H54 (cell line): ENCODE measurements around the gene DOCK9.

ENCODE experiments used
- DNase-seq: peaks from one replicate; pipeline ENCODE4 v3.0.0; 2011; ENCODE audit warnings: low spot score, mixed read lengths; ENCODE audit not compliant: insufficient read length
- FAIRE-seq: peaks from 3 replicates; lab custom pipeline; 2011; peaks lifted over from hg19 to GRCh38; lab: Jason Lieb, UNC
- POLR2A ChIP-seq: IDR thresholded peaks from 2 replicates; pipeline ENCODE4 v1.6.1; 2011; ENCODE audit warnings: low read depth, mild to moderate bottlenecking, low read length

DOCK9 gene

DNA sequence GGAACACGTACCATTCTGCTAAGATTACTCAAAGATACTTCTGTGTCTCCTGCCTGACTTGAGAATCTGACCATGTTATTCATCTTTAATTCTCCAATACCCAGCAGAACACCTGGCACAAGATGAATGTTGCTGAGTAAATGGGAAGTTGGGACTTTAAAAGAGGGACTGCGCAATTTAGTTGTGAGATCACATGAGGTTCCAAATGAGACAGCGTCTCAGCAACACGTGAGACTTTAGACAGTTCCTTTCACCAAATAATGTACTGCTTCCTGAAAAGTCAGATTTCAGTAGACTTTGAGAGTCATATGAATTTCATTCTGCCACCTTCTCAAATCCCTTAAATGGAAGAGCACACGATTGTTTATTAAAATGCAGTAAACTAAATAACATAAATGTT is 36.7 kb downstream of the DOCK9 start:
- no peak for DNase-seq
- no peak for FAIRE-seq

DNA sequence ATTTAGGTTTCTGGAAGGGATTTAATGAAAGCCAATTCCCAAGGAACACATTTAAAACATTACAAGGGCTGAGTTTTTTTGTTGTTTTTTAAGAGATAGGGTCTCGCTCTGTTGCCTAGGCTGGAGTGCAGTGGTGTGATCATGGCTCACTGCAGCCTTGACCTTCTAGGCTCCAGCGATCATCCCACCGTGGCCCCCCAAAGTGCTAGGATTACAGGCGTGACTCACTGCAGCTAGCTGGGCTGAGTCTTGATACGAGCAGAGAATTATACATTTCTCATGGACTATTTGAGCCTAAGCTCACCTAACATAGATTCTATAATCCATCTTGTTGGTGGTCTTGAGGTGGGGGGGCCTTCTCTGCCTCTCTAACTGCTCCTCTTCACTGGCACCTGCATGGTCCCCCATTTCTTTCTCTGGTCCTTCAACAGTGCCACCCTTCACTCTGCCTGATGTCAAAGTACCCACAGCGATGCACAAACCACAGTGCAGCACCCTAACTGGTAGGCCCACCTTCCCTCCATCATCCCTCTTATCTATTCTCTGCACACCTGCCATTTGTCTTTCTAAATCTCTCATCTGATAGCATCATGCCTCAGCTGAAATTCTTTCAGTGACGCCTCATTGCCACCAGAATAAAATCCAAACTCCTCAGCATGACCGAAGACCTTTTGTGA is 37.4 kb downstream of the DOCK9 start:
- TF ChIP-seq POLR2A: no peak
- no peak for FAIRE-seq

More for the DNA sequence above, 36.7 kb downstream of the DOCK9 start:
- no peak for TF ChIP-seq POLR2A

DNA sequence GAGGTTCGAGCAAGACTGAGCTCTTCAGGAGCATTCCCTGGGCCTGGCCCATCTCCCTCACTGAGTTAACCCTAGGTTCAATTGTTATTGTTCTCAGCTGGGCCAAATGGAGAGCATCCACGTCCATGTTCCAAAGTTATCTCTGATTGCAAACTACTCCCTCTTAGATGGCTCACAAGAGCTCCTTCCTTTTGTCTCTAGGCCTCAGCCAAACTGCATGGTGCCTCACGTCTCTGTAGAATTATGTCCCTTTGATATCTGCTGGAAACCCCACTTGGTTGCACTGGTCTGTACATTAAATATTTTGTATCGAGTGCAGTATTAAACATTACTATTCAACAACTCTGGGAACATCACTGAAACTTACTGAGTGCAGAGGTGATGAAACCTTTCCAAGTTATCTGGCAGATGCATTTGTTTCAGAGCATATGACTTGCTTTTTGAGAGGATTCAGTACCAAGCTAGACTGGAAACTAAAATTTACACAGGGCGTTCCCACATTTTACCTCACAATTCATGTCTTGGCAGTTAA is 38.1 kb downstream of the DOCK9 start:
- no peak for TF ChIP-seq POLR2A
- FAIRE-seq (no peak), DNase-seq (no peak)

More for the DNA sequence above, 37.4 kb downstream of the DOCK9 start:
- DNase-seq: no peak

DNA sequence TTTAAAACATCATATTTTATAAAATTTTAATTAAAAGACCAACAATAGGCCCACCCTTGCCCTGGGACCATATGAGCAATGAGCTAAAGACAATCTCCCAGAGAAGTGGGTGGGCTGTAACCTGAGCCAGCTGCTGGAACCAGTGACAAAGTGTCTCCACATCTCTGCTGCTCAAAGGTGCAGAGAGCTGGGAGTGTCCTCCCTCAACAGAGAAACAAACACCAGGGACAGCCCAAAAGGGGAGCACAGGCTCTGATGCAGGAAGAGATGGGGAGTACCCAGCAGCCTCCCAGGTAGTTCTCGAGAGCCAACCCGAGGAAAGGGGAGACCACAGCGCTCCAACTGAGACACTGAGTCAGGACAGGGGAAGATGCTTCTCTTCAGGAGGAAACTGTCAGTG is 39.1 kb downstream of the DOCK9 start:
- DNase-seq: no peak
- no peak for TF ChIP-seq POLR2A
- no peak for FAIRE-seq

DNA sequence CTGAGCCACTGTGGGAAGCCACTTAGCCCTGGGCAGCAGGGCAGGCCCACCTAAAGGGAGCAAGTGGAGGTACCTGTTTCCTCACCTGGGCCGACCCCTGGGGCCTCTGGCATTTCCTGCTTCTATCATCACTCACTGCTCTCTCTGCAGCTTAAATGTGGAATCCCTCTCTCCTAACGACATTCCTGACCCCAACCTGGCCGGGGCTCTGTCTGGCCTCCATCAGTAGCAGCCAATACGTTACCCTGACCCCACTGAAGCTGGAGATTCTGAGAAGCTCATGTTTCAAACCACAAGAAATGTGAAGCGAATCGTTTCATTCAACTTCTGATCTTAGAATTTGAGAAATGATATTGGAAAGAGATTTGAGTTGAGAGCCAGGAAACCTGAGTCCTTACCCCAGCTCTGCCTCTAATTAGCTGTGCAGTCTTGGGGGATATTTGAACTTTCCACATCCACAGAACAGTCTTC is 39.9 kb downstream of the DOCK9 start:
- DNase-seq: no peak
- FAIRE-seq: no peak
- TF ChIP-seq POLR2A: no peak

DNA sequence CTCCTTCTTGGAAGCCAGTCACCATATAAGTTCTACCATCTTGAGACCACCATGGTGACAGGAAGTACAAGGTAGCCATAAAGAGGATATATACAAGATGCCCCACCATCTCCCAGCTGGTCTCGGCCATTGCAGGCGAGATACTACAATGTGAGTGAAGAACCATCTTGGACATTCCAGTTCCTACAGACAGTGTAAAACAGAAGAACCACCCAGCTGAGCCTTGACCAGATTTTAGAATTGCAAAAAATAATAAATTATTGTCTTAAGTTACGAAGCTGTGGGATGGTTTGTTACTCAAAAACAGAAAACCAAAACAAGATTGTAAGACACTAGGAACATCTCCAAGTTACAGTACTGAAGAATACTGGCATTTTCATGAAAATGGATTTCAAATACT is 43.6 kb downstream of the DOCK9 start:
- FAIRE-seq (peak; percentile 70), DNase-seq (no peak)
- no peak for TF ChIP-seq POLR2A

DNA sequence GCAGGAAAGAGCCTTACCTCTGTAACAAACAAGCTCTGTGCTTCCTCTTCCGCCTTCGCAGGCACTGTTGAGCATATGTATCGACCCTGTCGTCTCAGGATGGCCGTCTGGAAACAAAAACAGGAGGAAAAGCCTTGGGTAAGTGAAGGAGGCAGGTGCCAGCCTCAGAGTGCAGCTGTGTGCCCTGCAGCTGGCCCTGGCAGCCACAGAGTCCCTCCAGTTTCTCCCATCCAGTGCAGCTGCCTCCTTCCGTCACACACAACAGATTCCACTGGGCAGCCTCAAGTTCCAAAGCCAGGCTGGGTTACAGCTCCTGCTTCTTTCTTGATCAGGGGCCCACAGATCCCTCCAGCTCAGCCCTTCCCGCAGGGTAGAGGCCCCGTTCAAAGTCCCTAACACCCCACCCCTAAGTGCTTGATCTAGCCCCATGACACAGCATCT is 47.7 kb downstream of the DOCK9 start:
- DNase-seq: no peak
- no peak for TF ChIP-seq POLR2A
- peak; percentile 67 for FAIRE-seq

DNA sequence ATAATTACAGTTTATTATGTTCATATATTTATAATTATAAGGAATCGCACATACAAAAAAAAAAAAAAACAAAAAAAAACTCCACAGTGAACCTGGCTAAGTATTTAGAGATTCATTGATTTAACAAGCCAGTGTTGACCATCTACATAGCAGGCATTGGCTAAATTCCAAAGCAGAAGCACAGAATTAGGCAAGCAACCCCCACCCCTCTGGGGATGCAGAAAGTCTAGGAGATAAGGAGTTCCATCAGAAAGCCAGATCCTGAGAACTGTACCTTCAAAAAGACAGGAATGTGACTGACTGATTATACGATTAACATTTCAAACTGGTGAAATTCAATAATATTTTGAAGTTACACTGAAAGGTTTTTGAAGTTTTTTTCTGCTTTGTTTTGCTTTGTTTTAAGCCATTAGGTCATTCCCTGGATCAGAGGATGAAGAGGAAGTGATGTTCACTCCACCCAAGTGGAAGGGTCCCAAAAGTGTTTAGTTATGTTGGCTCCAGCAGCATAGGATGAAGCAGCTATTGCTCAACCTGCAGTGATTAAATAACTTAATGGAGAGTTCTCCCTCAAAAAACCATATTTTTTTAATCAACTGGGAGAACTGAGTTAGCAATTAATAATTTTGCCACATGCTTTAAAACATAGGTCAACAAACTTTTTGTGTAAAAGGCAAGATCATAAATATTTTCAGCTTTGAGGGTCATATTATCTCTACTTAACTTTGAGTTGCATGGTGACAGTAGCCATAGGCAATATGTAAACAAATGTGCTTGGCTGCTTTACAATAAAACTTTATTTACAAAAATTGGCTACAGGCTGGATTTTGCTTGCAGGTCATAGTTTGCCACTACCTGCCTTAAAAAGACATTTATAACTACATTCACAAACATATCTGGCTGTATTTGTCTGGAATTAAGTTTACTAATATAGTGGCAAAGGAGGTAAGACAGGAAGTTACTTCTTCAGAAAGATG is 49.6 kb downstream of the DOCK9 start:
- TF ChIP-seq POLR2A: no peak
- FAIRE-seq: peak; percentile 96
- no peak for DNase-seq

DNA sequence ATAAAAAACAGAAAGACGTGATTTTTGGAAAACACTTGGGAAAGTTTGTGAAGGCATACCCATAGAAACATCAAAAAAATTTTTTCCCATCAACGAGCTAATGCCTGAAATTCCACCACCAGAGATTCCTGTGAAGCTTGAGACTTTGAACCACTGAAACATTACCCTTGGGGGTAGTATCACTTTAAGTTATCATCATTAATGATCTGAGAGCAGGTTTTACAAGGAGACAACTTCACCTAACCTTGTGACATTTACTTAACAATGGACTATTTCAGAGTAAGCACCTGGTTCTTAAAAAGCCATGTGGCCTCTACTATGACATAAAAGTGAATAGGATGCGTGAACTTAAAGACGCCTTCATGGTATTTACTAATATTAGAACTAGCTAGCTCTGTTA is 51.9 kb downstream of the DOCK9 start:
- TF ChIP-seq POLR2A: no peak
- FAIRE-seq (no peak), DNase-seq (no peak)

DNA sequence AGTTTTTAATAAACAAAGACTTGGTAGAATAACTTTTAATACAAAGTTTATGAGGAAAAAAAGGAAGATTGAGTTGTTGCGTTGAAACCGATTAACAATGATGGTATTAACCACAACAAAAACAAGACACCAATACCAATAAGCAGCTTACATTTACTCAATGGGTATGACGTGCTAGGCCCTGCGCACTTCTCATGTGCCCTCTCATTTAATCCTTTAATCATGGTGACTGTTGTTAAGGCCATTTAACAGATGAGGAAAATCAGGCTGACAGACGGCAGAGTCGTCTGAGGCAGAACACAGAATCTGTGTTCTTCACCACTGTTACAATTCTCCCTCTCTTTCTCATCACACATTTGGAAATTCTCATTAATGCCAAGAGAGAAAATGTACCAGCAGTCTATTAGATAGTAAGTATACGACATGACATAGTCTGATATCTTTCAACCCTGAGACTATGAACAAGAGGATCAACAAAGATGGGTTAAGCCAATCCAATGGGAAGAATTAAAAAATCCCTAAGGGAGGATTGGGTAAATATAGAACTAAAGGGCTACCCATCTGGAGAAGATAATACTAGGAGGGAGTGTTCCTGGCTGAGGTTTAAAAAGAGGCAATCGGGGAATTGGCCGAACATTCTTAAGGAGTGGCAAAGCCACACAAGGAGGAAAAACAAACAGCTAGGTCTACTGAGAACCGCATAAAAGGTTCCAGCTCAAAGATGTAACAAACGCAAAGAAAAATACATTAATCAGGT is 54.0 kb downstream of the DOCK9 start:
- FAIRE-seq (peak; percentile 94), DNase-seq (no peak)
- no peak for TF ChIP-seq POLR2A

DNA sequence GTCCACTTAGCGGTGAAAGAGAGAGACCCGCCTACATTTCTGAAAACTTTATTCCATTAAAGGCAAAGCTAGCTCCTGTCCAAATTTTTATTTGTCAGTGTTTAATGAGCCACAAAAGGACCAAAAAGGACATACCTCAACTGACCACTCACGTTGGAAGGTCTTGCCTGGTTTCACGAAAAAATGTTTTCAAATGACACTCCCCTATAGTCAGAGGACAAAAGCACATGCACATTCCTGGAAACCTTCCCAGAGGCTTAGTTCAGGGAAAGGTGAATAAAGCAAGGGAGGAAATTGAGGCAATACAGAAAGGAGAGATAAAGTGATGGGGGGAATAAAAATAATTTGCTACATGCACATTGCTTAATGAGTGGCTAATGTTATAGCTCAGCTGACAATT is 55.6 kb downstream of the DOCK9 start:
- peak; percentile 89 for FAIRE-seq
- DNase-seq: no peak
- no peak for TF ChIP-seq POLR2A

DNA sequence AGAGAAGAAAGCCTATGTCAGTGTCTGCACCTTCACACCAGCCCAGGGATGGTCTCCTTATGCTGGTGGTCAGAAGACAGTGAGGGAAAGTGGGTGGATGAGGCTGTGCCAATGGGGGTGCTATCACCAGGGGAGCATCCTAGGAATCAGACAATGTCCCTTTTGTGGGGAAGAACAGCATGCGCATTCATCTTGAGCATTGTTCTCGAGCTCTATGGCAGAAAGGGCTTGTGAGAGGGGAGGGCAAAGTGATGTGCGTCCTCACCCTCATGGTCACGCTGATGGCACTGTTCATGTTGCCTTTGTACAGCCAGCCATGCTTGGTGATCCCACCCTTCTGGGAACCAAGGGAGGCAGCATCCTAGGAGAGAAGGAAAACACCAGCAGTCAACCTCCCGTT is 56.1 kb downstream of the DOCK9 start:
- FAIRE-seq (no peak), DNase-seq (no peak)
- no peak for TF ChIP-seq POLR2A

DNA sequence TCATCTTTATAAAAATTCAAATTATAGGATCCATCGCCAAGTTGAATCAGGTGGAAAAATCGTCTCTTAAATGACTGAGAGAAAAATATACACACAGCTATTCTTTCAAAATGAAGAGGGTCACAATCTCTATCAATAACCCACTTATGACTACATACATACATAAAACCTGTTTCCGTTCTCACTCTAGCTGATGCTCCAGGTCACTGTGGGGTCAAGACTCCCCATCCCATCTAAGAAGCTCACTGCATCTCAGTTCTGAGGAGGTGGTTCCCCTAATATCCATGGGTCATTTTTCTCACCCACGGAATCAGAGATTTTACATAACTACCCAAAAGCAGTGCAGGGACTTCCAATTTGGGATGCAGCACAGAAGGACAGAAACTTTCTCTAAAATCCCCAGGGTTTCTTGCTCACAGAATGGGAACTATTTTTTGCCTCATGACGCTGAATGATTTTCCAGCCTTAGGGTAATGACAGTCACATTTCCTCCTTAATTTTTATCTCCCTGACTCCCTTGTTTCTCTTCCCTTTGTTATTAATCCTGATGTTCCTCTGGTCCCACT is 56.8 kb downstream of the DOCK9 start:
- FAIRE-seq: no peak

DNA sequence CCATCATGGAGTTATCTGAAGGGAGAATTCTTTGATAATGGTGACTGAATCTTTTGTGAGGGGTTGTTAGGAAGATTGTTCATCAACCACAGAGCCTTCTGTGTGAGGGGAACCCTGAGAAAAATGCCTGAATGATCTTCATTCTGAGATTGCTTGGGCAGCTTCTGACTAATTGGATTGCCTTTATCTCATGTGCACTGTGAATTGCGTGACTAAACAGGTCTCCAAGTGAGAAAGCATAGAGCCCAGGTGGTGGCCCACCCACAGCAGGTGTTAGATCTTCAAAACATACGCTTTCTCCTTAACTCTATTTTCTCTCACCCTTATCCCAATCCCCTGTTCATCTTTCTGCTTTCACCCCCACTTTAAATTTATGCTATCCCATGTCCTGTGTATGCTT is 58.3 kb downstream of the DOCK9 start:
- no peak for DNase-seq
- no peak for TF ChIP-seq POLR2A
- FAIRE-seq: peak; percentile 6

More for the DNA sequence above, 56.8 kb downstream of the DOCK9 start:
- no peak for DNase-seq
- no peak for TF ChIP-seq POLR2A
